ENCODE data around the gene CDC6. TPM values are rescaled to one million over a fixed set of nuclear protein-coding genes. Genes with fewer than 3 reads are reported as not detected.
A peak's percentile ranks its signal among the peaks of the same experiment; 100 is the strongest.

CDC6 gene
- total RNA-seq, 4 donors from 2014 or later = 2.5 to 21.5 (median 3.4) TPM

- H3K9me3 ChIP-seq = no peaks in the 10 kb centered on the region
- DNase-seq = peak; percentile 63 to 94 (median 93)
- no peaks in the 10 kb centered on the region for H3K27me3 ChIP-seq
- H3K4me3 ChIP-seq = peak overlapping the region; percentile 30 to 95 (median 46)
- H3K36me3 ChIP-seq = no peaks in the 10 kb centered on the region
- H3K4me1 ChIP-seq = peaks cover 11 to 91% (median 66%) of the 10 kb centered on the region in 4 donors
- peak overlapping the region; percentile 84 to 98 (median 90) for H3K27ac ChIP-seq
- no peak for TF ChIP-seq CTCF (IDR thresholded peaks at IDR 0.05)
- no peak for TF ChIP-seq POLR2A (IDR thresholded peaks at IDR 0.05)
Measured at GRCh38 chr17:40322358-40323315, 35.0 kb downstream of the CDC6 start.

- DNase-seq = peak in 2 of 3 donors; percentile 53 to 73
- Histone ChIP-seq H3K27me3 (no peaks in the 10 kb centered on the region), H3K4me1 (peaks cover 11 to 96% (median 73%) of the 10 kb centered on the region in 4 donors), H3K27ac (peak overlapping the region; percentile 84 to 98 (median 90)), H3K36me3 (no peaks in the 10 kb centered on the region), H3K4me3 (peak overlapping the region; percentile 30 to 95 (median 46)), H3K9me3 (no peaks in the 10 kb centered on the region)
- TF ChIP-seq POLR2A (IDR thresholded peaks at IDR 0.05) = no peak
- TF ChIP-seq CTCF (IDR thresholded peaks at IDR 0.05) = no peak
Measured at GRCh38 chr17:40323391-40324381, 36.0 kb downstream of the CDC6 start.

GRCh38 chr17:40325156-40326013 lies 37.7 kb downstream of the CDC6 start:
- H3K27ac ChIP-seq = peak overlapping the region; percentile 65 to 98 (median 90)
- no peak overlapping the region for H3K4me3 ChIP-seq
- H3K36me3 ChIP-seq = no peaks in the 10 kb centered on the region
- peaks cover 11 to 96% (median 66%) of the 10 kb centered on the region in 4 donors for H3K4me1 ChIP-seq
- peak in 1 of 3 donors; percentile 37 for DNase-seq
- no peak for TF ChIP-seq POLR2A (IDR thresholded peaks at IDR 0.05)
- TF ChIP-seq CTCF (IDR thresholded peaks at IDR 0.05) = no peak
- H3K9me3 ChIP-seq = no peaks in the 10 kb centered on the region
- no peaks in the 10 kb centered on the region for H3K27me3 ChIP-seq

- H3K27ac ChIP-seq = peak overlapping the region; percentile 65 to 98 (median 90)
- no peaks in the 10 kb centered on the region for H3K27me3 ChIP-seq
- peaks cover 11 to 96% (median 70%) of the 10 kb centered on the region in 4 donors for H3K4me1 ChIP-seq
- no peak overlapping the region for H3K4me3 ChIP-seq
- H3K9me3 ChIP-seq = no peaks in the 10 kb centered on the region
- no peak for TF ChIP-seq POLR2A (IDR thresholded peaks at IDR 0.05)
- peak in 2 of 3 donors; percentile 37 to 64 for DNase-seq
- H3K36me3 ChIP-seq = peaks cover 0 to 5% (median 0%) of the 10 kb centered on the region in 3 donors
Measured at GRCh38 chr17:40326014-40326831, 38.5 kb downstream of the CDC6 start.

- TF ChIP-seq CTCF (IDR thresholded peaks at IDR 0.05) = no peak
- no peak for TF ChIP-seq POLR2A (IDR thresholded peaks at IDR 0.05)
- H3K36me3 ChIP-seq = peaks cover 0 to 11% (median 0%) of the 10 kb centered on the region in 3 donors
- peaks cover 11 to 96% (median 72%) of the 10 kb centered on the region in 4 donors for H3K4me1 ChIP-seq
- peak in 1 of 3 donors; percentile 53 for DNase-seq
- no peaks in the 10 kb centered on the region for H3K27me3 ChIP-seq
- no peaks in the 10 kb centered on the region for H3K9me3 ChIP-seq
- peak overlapping the region; percentile 65 to 98 (median 90) for H3K27ac ChIP-seq
- no peak overlapping the region for H3K4me3 ChIP-seq
Measured at GRCh38 chr17:40326832-40327199, 39.1 kb downstream of the CDC6 start.

Data from Peyer's patch (tissue), 4 donors.